K562 (cell line): ENCODE results near the gene SYT8.

Experiments used
- ARID2 ChIP-seq: fragments of 450-650 bp; IDR thresholded peaks from 2 replicates; pipeline ENCODE4 v1.6.1; 2017; ENCODE audit warnings: antibody characterized with exemption, mild to moderate bottlenecking
- FOXK1 ChIP-seq: sonication (generic); formaldehyde crosslinking; IDR thresholded peaks from 2 replicates; pipeline ENCODE4 v1.8.0; 2022; ENCODE audit warnings: missing genetic modification reagents, mild to moderate bottlenecking, borderline replicate concordance
- SIRT6 ChIP-seq: IDR thresholded peaks from one replicate; pipeline ENCODE4 v1.6.1; 2012; ENCODE audit warnings: low read depth, mild to moderate bottlenecking, control low read depth, inconsistent platforms, low read length, moderate library complexity
- TF ChIP-seq, protein P1 (sequence below): sonication (generic); formaldehyde crosslinking; IDR thresholded peaks from 2 replicates; pipeline ENCODE4 v1.8.1; 2022; ENCODE audit warnings: missing genetic modification reagents

DNA sequence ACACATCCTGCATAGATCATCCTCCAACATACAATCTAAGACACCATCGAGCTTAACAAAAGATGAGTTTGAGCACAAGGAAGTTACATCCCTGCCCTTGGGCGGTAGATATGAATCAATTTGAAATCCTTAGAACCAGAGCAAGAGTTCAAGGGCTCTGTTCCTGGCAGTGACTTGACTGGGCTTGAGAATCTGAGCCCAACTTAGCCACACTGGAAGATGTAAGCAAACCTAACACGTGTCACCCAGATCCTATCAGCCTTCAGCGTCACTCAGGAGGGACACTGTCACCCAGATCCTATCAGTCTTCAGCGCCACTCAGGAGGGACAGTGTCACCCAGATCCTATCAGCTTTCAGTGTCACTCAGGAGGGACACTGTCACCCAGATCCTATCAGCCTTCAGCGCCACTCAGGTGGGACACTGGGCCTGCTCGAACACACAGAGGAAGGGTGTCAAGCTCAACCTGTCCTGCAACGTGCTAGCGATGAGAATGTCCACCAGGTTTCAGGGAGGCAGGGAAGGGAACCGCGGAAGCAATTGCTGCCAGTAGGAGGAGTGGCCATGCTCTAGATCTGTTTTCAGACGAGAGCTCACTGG, 38.3 kb upstream of the SYT8 start:
- TF ChIP-seq, protein P1, sequence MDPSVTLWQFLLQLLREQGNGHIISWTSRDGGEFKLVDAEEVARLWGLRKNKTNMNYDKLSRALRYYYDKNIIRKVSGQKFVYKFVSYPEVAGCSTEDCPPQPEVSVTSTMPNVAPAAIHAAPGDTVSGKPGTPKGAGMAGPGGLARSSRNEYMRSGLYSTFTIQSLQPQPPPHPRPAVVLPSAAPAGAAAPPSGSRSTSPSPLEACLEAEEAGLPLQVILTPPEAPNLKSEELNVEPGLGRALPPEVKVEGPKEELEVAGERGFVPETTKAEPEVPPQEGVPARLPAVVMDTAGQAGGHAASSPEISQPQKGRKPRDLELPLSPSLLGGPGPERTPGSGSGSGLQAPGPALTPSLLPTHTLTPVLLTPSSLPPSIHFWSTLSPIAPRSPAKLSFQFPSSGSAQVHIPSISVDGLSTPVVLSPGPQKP = no peak
- TF ChIP-seq SIRT6 (no peak), ARID2 (no peak), FOXK1 (CRISPR knock-in tag) (no peak)
